ENCODE results near the gene ABCB6.

ABCB6 gene

DNA sequence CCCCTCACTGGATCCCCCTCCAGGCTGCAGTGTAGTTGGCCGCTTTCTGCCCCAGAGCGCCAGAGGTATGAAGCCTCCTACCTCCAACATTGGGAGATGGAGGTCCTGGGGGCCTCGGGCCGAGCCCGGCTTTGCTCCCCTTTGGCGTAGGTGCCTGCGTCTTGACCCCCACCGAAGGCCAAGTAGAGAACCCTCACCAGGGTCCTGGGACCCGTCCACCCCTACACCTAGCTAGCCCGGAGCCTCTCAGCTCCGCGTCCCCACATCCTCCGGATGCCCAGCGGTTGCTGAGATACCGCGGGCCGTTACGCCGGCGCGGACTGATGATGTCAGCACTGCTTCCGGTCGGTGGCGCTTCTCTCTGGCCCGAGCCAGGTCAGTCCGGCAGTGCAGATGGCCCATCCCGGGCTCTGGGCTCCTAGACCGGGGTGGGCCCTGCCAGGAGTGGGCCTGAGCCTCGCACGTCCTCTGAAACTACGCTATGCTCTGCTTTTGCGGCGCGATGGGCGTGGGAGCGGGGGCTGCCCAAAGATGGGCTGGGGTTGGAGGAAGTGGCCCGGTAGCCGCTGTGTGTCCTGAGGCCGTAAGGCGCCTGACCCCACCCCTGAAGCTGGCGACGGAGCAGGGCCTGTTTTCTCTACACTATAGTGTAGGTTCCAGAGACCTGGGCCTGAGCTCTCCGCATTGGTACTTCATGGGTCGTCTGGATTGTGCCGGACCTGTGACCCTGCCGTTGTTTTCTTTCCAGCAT lies 26.6 kb upstream of the ABCB6 start, which contains the start of the genes GLB1L and STK16:
GLB1L (minus strand) TSS at position 297 of the 751 bp plus-strand sequence. CDS start 1,871 bp downstream, outside the sequence.
STK16 (plus strand) TSS at position 332 of the 751 bp plus-strand sequence. CDS start 521 bp downstream, outside the sequence.
- DNase-seq (ENCODE audit: low read depth, low spot score), result no peak

DNA sequence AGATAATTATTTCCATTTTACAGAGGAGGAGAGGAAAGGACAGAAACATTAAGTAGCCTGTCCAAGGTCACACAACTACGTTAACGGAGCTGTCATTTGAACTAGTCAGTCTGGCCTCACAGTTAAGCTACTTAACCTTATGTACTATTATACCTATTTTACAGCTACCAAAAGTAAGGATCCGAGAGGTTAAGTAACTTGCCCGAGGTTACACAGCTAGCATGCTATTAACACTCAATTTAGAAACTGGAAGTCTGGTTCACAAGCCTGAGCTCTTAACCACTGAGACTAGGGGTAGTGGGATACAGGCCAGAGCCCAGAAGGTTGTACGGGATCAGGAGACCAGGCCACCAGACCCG lies 26.0 kb upstream of the ABCB6 start:
- no peak for DNase-seq (ENCODE audit: low read depth, low spot score)

DNA sequence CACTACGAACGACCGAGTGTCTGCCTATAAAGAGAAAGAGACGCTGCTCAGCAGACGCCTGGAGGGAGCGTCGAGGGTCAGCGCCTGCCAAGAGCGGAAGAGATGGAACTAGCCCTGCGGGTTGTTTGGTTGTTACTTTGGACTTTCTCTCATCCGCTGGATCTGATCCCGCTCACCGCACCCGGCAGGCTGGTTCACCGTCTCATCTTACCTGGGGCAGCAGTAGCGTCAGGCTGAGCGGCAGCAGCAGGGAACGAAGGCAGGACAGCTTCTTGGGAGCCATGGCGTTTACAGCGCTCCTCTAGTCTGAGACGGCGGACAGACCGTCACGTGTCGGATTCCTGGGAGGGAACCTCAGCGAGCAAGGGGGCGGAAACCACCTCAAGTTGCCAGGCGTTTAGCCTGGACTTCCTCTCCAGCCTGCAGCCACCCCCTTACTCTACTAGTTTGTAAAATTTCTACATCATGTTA lies 24.6 kb upstream of the ABCB6 start:
- no peak for DNase-seq (ENCODE audit: low read depth, low spot score)

GRCh38 chr2:219234331-219234730 lies 15.6 kb upstream of the ABCB6 start:
- DNase-seq (ENCODE audit: low read depth, low spot score), result no peak

DNA sequence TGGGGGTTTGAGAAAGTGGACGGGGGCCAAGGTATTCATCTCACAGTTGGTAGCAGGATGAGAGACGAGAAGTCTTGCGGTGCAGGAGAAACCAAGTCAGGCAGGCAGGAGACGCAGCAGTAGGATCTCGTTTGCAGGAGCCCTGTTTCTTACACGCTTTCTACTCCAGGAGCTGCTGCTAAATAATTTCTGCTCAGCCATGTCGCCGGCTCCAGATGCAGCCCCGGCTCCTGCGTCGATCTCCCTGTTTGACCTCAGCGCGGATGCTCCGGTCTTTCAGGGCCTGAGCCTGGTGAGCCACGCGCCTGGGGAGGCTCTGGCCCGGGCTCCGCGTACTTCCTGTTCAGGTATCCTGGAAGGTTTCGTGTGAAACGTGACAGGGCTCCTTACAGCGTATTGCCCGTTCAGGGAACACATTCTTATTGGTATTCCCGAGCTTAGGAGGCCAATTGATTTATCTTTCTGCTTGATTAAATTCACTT lies 11.3 kb upstream of the ABCB6 start:
- DNase-seq (ENCODE audit: low read depth, low spot score), result no peak

DNA sequence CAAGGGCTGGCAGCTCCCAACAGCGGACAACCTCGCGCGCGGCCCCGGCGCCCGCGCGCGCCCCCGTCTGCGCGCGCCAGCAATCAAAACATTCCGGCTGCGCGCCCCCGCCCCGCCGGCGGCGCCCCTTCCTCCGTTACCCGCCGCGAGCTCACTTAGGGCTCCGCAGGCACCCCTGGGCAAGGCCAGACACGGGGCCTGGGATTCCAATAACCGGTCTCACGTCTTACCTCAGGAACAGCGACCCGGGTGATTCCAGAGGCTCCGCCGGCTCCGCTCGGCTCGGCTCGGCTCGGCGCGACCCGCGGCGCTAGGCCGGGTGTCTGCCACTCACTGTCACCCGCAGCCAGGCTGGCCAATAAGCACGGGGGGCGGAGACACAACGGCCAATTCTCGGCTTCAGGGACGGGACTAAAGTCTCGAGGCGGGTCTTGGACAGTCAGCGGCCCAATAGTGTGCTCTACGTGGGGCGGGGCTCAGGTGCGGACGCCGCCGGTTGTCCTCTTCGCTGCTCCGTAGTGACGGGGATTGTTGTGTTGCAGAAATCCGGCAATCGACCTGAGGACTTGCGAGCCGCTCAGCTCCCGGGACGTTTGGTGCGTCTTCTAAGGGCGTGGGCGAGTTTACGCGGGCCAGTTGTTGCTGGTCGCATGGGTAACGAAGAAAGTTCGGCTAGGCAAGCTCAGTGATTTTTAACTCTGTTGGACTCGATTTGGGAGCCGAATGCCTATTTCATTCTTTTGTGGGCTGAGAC lies 10.7 kb upstream of the ABCB6 start, which contains the start of the genes ANKZF1 and ATG9A:
ANKZF1 (plus strand) TSS at position 502 of the 754 bp plus-strand sequence. CDS start 452 bp downstream, outside the sequence.
ATG9A (minus strand) TSS at position 332 of the 754 bp plus-strand sequence. CDS start 1,612 bp downstream, outside the sequence.
- peak; percentile 92 for DNase-seq (ENCODE audit: low read depth, low spot score)

DNA sequence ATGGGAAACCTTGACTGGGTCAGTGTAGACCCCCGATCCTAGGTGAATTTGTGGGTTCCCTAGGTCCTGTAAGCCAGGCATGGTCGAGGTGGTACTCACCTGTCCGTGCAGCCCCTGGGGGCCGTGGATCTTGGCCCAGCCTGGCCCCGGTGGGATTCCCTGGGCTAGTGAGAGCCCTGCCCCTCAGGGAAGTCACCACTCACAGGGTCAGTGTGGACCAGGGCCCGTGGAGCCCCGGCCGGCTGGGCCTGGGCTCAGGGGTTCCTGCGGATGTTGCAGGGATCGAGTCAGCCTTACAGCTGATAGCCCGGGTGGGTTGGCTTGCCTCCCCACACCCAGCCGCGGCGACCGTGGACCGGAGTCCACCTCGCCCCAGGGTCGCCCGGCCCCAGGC lies 10.2 kb upstream of the ABCB6 start:
- DNase-seq (ENCODE audit: low read depth, low spot score), result no peak

- no peak for DNase-seq (ENCODE audit: low read depth, low spot score)
These were observed 9.5 kb upstream of the ABCB6 start for GRCh38 chr2:219228041-219228910.

DNA sequence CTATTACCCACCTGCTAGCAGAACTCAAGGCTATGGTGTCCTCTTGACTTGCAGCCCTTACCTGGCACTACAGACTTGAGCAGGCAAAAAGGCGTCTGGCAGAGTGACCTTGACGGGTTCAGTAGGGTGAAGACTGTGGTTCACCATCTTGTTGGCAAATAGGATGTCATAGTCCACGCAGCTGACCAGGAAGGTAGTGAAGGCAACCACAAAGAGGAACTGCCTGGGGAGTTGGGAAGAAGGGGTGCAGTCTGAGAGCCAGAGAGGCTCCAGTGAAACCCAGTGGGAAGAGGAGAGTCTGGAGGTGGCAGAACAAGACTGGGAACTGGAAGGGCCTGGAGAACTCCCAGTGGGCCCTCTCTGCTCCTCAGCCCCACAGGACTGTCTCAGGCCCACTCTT lies 6.6 kb upstream of the ABCB6 start:
- no peak for DNase-seq (ENCODE audit: low read depth, low spot score)

DNA sequence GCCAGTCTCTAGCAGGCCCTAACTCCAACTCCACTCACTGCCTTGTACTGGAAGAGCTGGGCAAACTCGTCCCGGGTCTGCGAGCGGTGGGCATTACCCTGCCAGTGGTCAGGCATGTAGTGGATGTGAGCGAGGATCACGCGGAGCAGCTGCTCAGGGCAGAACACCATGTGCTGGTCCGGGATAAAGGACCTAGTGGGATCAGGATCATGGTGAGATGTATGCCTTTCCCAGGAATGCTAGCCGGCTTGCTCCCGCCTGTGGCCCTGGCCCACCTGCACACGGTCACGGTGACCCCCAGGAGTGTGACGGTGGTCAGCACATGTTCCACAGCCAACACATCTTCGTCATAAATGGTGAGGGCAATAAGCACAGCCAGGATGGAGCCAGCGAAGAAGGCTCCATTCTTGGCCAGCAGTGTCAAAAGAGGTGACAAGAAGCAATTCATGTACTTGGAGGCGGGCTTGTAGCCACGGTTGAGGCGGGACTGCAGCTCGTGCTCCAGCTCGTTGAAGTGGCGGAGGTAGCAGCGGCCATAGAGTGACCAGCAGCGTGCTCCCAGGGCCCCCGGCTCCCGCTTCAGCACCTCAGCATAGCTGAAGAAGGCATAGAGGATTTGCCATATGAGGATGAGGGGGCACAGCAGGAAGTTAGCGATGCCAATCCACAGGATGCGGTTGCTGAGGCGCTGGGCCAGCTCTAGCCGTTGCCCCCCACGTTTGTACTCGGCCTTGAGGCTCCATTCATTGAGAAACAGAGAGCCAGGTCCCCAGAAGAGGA lies 5.3 kb upstream of the ABCB6 start:
- DNase-seq (ENCODE audit: low read depth, low spot score), result no peak

- DNase-seq (ENCODE audit: low read depth, low spot score), result no peak
These were observed 3.3 kb upstream of the ABCB6 start for GRCh38 chr2:219221957-219222518.

- DNase-seq (ENCODE audit: low read depth, low spot score), result no peak
These were observed 2.1 kb upstream of the ABCB6 start for GRCh38 chr2:219220652-219221402.

GRCh38 chr2:219219784-219220532 lies 1.2 kb upstream of the ABCB6 start:
- no peak for DNase-seq (ENCODE audit: low read depth, low spot score)

GRCh38 chr2:219218217-219218731 lies 484 bp downstream of the ABCB6 start:
- DNase-seq (ENCODE audit: low read depth, low spot score), result no peak

GRCh38 chr2:219216535-219216915 lies 2.2 kb downstream of the ABCB6 start:
- no peak for DNase-seq (ENCODE audit: low read depth, low spot score)

DNA sequence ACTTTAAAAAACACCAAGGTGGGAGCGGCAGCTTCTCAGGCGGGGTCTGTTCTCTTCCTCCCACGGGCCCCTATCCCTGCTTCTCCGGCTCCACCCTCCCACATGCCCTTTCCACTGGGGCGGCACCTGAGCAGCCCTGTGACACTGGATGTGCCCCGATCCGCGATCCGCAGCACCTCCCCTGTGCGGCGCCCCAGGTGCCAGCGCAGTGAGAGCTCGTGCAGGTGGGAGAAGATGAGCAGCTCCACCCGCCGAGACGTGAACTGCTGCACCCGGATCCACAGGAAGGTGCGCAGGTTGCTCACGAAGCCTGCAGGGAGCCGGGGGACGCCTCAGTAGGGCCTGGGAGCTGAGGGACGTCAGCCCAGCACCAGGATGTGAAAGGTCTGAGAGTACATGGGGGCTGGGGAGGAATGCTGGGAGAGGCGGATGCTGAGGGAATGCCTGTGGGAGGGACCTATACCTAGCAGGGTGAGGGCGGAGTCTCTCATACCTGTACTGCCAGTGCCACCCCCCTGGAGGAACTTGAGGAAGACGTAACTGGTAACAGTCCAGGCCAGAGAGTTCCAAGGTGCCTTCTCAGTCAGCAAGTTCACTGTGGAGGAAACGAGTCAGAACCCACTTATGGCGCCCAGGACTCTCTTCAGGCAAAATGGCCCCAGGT lies 2.8 kb downstream of the ABCB6 start:
- no peak for DNase-seq (ENCODE audit: low read depth, low spot score)

DNA sequence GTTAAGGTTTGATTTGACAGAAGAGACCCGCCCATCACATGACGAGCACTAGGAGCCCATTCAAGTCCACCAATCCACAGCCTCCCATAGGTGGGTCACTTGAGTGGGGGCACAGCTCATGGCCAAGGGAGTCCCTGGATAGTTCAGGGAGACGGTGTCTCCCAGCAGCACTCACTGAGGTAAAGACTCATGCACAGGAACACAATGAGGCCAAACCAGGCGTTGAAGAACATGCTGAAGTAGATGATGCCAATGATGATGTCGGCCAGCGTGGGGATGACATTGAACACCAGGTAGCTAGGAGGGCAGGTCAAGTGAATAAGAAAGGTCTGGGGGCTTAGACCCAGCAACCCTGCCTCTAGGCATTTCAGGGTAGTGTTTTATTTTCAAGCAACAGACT lies 4.0 kb downstream of the ABCB6 start:
- DNase-seq (ENCODE audit: low read depth, low spot score), result no peak

DNA sequence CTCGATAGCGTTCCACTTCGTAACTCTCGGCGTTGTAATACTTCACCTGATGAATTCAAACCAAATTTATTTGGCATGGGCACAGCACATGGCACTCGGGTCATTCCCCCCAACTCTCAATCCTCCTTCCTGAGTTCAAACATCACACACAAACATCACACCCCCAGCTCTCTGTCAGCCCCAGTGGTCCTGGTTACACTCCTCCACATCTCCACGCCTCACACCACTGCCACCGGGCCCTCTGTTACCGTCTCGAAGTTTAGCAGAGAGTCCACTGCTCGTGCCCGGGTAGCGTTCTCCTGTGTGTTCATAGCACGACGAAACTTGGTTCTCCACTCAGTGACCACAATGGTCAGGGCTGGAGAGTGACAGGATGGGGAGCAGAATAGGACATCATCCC lies 4.6 kb downstream of the ABCB6 start:
- no peak for DNase-seq (ENCODE audit: low read depth, low spot score)

Measured in iPS DF 19.7 (cell line).